K562 (cell line): Measurements from ENCODE around the gene LGR6. TPM values are rescaled to one million over a fixed set of nuclear protein-coding genes. Genes with fewer than 3 reads are reported as not detected.

Source experiments
- ARID1B ChIP-seq: fragments of 450-650 bp; IDR thresholded peaks from 2 replicates; pipeline ENCODE4 v1.6.1; 2016; ENCODE audit warnings: antibody characterized with exemption, mild to moderate bottlenecking, inconsistent platforms
- CSDE1 ChIP-seq, 2 experiments: fragments of 450-650 bp; IDR thresholded peaks; 2 replicates each; pipeline ENCODE4 v1.6.1; 2016; ENCODE audit warnings: mild to moderate bottlenecking in 1 of 2
- FOXP4 ChIP-seq: sonication (generic); formaldehyde crosslinking; IDR thresholded peaks from 2 replicates; pipeline ENCODE4 v1.8.0; 2022; ENCODE audit warnings: mild to moderate bottlenecking, missing genetic modification reagents, borderline replicate concordance
- KHSRP ChIP-seq: fragments of 450-650 bp; IDR thresholded peaks from 2 replicates; pipeline ENCODE4 v1.6.1; 2017
- MED1 ChIP-seq: sonication (generic); formaldehyde crosslinking; IDR thresholded peaks from 2 replicates; pipeline ENCODE4 v1.8.1; 2023; ENCODE audit warnings: missing genetic modification reagents, borderline replicate concordance
- NCOA2 ChIP-seq, 2 experiments: fragments of 450-650 bp; IDR thresholded peaks; 2 replicates each; pipeline ENCODE4 v1.6.1; 2018; ENCODE audit warnings: mild to moderate bottlenecking in 2 of 2, moderate library complexity in 1 of 2; ENCODE audit not compliant: partially characterized antibody in 2 of 2
- NFRKB ChIP-seq: fragments of 450-650 bp; IDR thresholded peaks from 2 replicates; pipeline ENCODE4 v1.6.1; 2016; ENCODE audit warnings: low read depth
- POLR2AphosphoS2 ChIP-seq: IDR thresholded peaks from 2 replicates; pipeline ENCODE4 v1.6.1; 2012; ENCODE audit warnings: low read length, improper control_type of control experiment
- POLR3A ChIP-seq: IDR thresholded peaks from 2 replicates; pipeline ENCODE4 v1.6.1; 2011; ENCODE audit warnings: borderline replicate concordance, mild to moderate bottlenecking, moderate library complexity; ENCODE audit not compliant: insufficient read length, insufficient read depth; ENCODE audit errors: extremely low read depth
- RFX5 ChIP-seq: IDR thresholded peaks from 2 replicates; pipeline ENCODE4 v1.6.1; 2011; ENCODE audit warnings: low read depth, mild to moderate bottlenecking, improper control_type of control experiment, low read length
- TCF15 ChIP-seq: fragments of 250-450 bp; sonication (Bioruptor Pico); IDR thresholded peaks from 2 replicates; pipeline ENCODE4 v1.8.0; 2022; ENCODE audit warnings: moderate library complexity, mild to moderate bottlenecking, inconsistent platforms
- TGIF2 ChIP-seq: sonication (generic); formaldehyde crosslinking; IDR thresholded peaks from 2 replicates; pipeline ENCODE4 v1.8.1; 2022; ENCODE audit warnings: mild to moderate bottlenecking, missing genetic modification reagents, moderate library complexity
- TSHZ1 ChIP-seq: fragments of 250-450 bp; sonication (Bioruptor Pico); IDR thresholded peaks from 2 replicates; pipeline ENCODE4 v1.4.0; 2020; ENCODE audit warnings: mild to moderate bottlenecking, moderate library complexity
- USF2 ChIP-seq: sonication (generic); formaldehyde crosslinking; IDR thresholded peaks from 2 replicates; pipeline ENCODE4 v1.5.0; 2020; ENCODE audit warnings: missing genetic modification reagents
- YY1 ChIP-seq, 3 experiments: IDR thresholded peaks; 2 replicates each; pipeline ENCODE4 v1.6.1; 2011; ENCODE audit warnings: low read length in 2 of 3, mild to moderate bottlenecking in 2 of 3, moderate library complexity in 2 of 3, borderline replicate concordance in 1 of 3, control low read depth in 1 of 3, low read depth in 1 of 3; ENCODE audit not compliant: insufficient read depth in 3 of 3, insufficient replicate concordance in 2 of 3, control insufficient read depth in 1 of 3, insufficient read length in 1 of 3; ENCODE audit errors: extremely low read depth in 1 of 3
- ZFPM2 ChIP-seq: fragments of 250-450 bp; sonication (Bioruptor Pico); IDR thresholded peaks from 2 replicates; pipeline ENCODE4 v1.5.1; 2022; ENCODE audit warnings: mild to moderate bottlenecking
- ZKSCAN1 ChIP-seq: fragments of 150-350 bp; IDR thresholded peaks from 2 replicates; pipeline ENCODE4 v1.6.1; 2016; ENCODE audit warnings: low read depth, low read length
- ZNF668 ChIP-seq: fragments of 250-450 bp; sonication (Bioruptor Pico); IDR thresholded peaks from 2 replicates; pipeline ENCODE4 v1.8.0; 2022; ENCODE audit warnings: mild to moderate bottlenecking, inconsistent platforms
- polyA plus RNA-seq, 8 experiments: library from polyadenylated mRNA; depleted of rRNA in 4 of 8; stranded (reverse) in 5 of 8; unstranded in 3 of 8; fragments of >200 nt; fragmentation: Nextera tagmentation in 2 of 8; fragmentation: Illumina TruSeq in 1 of 8; extraction: Ambion mirVana in 2 of 8; extraction: Trizol in 1 of 8; gene quantifications; 2 replicates each; pipeline versions ENCODE4 v1.2.1 to v1.2.3, GENCODE V29; 2011 to 2014; ENCODE audit warnings: inconsistent platforms in 1 of 8, missing spikeins in 1 of 8
- total RNA-seq, 7 experiments: library from RNA; depleted of rRNA in 6 of 7; stranded (reverse); fragments of >200 nt in 6 of 7; fragmentation: Illumina TruSeq in 2 of 7; extraction: Trizol in 2 of 7; gene quantifications; 2 replicates each; pipeline versions ENCODE4 v1.2.1 to v1.2.3, GENCODE V29; 2011 to 2021; ENCODE audit warnings: low replicate concordance in 1 of 7

The LGR6 gene
- total and polyA plus RNA-seq, 9 of the 15 experiments (the other 6 are each of a cell fraction or from before 2014, with no cell fraction given): 0.01 to 0.54 (median 0.17) TPM; not detected in 1

GRCh38 chr1:202158810-202159533 is 34.6 kb upstream of the LGR6 start (continued):
- no peak for TF ChIP-seq TSHZ1 (CRISPR knock-in tag)
- TF ChIP-seq TCF15 (CRISPR knock-in tag): peak; percentile 48; the same call in 1 of the 2 replicates
- TF ChIP-seq ZNF668: no peak
- TF ChIP-seq POLR3A: no peak
- TF ChIP-seq FOXP4 (CRISPR knock-in tag): 0 out of 2 replicates have a peak, but pooled peaks have one; percentile 68
- no peak for TF ChIP-seq KHSRP
- TF ChIP-seq MED1 (CRISPR knock-in tag): no peak
- TF ChIP-seq ZFPM2 (CRISPR knock-in tag): no peak
- 0 out of 4 replicates have a peak, but pooled peaks of 1 of the 2 experiments have one; percentile 13 for TF ChIP-seq CSDE1 (IDR thresholded peaks at IDR 0.05)
- TF ChIP-seq TGIF2 (CRISPR knock-in tag): no peak; the same call in 1 of the 2 replicates
- TF ChIP-seq NFRKB: no peak; the same call in 1 of the 2 replicates
- no peak; the same call in 1 of the 2 replicates for TF ChIP-seq ARID1B
- no peak; the same call in 1 of the 2 replicates for TF ChIP-seq POLR2AphosphoS2
- TF ChIP-seq YY1 (IDR thresholded peaks at IDR 0.05; ENCODE audit: borderline replicate concordance in 1 of 3, control insufficient read depth in 1 of 3, extremely low read depth in 1 of 3, insufficient read depth in 3 of 3, insufficient read length in 1 of 3, insufficient replicate concordance in 2 of 3, low read depth in 1 of 3, low read length in 2 of 3): peak in 2 of 3 experiments; percentile 85 to 92
- no peak for TF ChIP-seq USF2
- 0 out of 2 replicates have a peak, but pooled peaks have one; percentile 22 for TF ChIP-seq RFX5
- no peak for TF ChIP-seq ZKSCAN1
- no peak for TF ChIP-seq NCOA2 (IDR thresholded peaks at IDR 0.05; ENCODE audit: partially characterized antibody in 2 of 2)
